PC-9 (cell line): ENCODE measurements around the gene SPIC.

Experiments
- EZH2 ChIP-seq: fragments of 200-600 bp; sonication (generic); IDR thresholded peaks from 2 replicates; pipeline ENCODE4 v1.8.0; 2017; ENCODE audit warnings: antibody characterized with exemption, low read depth
- TF ChIP-seq, protein P1 (sequence below): fragments of 200-600 bp; sonication (generic); conservative IDR thresholded peaks from 2 replicates; pipeline ENCODE4 v1.6.1; 2017; ENCODE audit warnings: mixed run types, antibody characterized with exemption, mild to moderate bottlenecking, moderate library complexity

DNA sequence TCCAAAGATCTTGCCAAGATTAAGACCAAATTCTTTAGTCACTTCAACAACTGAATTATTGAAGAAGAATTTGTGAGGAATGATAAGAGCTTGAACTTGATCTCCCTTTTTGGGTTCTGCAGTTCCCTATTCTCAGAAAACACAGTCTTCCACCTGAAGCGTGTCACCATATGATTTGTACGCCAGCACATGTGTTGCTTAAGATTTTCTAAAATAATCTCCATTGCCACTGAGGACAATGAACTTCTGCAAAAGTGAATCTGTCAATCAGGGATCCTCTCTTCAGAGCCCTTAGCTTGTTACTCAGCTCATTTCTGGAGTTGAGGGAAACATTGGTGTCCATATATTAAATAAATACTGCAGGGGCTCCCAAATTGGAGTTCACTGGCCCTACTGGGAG, 4.2 kb upstream of the SPIC start:
- TF ChIP-seq, protein P1, sequence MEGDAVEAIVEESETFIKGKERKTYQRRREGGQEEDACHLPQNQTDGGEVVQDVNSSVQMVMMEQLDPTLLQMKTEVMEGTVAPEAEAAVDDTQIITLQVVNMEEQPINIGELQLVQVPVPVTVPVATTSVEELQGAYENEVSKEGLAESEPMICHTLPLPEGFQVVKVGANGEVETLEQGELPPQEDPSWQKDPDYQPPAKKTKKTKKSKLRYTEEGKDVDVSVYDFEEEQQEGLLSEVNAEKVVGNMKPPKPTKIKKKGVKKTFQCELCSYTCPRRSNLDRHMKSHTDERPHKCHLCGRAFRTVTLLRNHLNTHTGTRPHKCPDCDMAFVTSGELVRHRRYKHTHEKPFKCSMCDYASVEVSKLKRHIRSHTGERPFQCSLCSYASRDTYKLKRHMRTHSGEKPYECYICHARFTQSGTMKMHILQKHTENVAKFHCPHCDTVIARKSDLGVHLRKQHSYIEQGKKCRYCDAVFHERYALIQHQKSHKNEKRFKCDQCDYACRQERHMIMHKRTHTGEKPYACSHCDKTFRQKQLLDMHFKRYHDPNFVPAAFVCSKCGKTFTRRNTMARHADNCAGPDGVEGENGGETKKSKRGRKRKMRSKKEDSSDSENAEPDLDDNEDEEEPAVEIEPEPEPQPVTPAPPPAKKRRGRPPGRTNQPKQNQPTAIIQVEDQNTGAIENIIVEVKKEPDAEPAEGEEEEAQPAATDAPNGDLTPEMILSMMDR, result no peak
- TF ChIP-seq EZH2, result no peak
